HG03060 (cell line): ENCODE results near the gene BTN3A1.
"Not testable (repeated sequence)": the region's sequence is repeated elsewhere in the genome, so short reads cannot be mapped to it uniquely, and the experiment has no call there.

Experiments used
- ATAC-seq: cut with Tn5 transposase; IDR thresholded peaks from one replicate; pipeline ENCODE4 v1.9.1; 2021; ENCODE audit warnings: low read depth, moderate number of reproducible peaks; ENCODE audit not compliant: unreplicated experiment

BTN3A1 gene

DNA sequence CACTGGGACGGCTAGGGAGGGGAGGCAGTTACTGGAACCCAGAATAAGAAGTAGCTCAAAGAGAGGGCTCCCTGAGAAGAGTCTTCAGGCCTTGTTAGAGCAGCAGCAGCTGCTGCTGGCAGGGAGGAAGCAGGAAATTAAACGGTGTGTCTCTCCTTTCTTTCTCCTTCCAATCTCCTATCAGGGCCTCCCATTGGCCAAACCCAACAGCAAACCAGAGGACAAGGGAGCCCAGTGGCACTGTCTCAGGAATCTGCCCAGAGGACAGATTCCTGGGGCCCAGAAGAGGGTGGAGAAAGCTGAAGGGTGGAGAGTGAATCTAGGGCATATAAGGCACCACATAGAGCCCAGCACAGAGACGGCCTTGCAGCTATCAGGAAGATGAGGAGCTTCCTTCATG is 10.2 kb downstream of the BTN3A1 start:
- no peak for ATAC-seq

GRCh38 chr6:26412954-26413353 is 10.9 kb downstream of the BTN3A1 start:
- ATAC-seq, result no peak

- no peak for ATAC-seq
These were observed 12.2 kb downstream of the BTN3A1 start for GRCh38 chr6:26414281-26414680.

- ATAC-seq, result no peak
These were observed 13.1 kb downstream of the BTN3A1 start for GRCh38 chr6:26415036-26415614.

DNA sequence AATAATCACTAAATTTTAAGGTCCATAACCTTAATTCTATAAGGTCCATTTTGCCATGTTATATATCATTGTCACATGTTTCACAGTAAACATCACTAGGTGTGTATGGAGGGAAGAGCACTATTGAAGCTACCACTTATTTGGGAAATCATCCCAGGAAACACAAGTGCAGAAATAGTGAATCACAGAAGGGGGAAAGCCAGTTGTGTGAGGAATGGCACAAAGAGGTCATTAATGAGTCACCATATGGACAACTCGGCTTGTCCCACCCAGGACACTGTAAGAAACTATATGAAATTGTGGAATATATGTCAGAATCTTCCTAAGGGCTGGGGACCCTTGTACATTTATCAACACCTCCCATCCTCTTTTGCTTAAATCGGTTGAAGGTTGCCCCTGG is 13.7 kb downstream of the BTN3A1 start:
- no peak for ATAC-seq

DNA sequence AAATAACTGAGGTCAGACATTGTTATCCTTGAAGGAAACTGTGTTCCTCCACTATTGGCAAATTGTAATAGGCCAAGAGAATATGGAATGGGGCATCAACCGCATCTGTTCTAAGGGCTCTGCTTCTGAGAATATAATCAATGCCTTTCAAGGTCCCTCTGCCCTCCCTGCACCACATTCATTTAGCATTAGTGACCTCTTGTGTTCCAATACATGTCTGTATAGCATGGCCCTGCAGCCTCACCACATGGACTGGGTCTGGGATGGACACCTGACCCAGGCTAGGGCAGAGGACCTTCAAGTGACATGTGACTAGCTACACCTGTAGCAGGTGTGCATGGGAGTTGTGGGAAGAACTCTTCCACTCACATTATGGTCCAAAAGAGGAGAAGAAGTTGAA is 14.2 kb downstream of the BTN3A1 start:
- ATAC-seq, result no peak

GRCh38 chr6:26418077-26418476 is 16.0 kb downstream of the BTN3A1 start:
- not testable (repeated sequence) for ATAC-seq

DNA sequence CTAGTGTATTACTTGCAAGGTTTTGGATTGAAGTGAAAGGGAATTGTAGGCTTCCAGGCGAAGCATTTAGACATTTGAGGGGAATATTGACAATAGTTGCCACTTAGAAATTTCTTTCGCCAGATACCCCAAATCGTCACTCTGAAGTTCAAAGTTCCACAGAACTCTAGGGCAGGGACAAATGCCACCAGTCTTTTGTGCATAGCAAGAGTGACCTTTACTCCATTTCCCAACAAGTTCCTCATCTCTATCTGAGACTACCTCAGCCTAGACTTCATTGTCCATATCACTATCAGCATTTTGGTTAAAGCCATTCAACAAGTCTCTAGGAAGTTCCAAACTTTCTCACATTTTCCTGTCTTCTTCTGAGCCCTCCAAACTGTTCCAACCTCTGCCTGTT is 16.7 kb downstream of the BTN3A1 start:
- not testable (repeated sequence) for ATAC-seq

GRCh38 chr6:26420688-26421171 is 18.7 kb downstream of the BTN3A1 start:
- no peak for ATAC-seq

- ATAC-seq, result peak; percentile 61
These were observed 19.4 kb downstream of the BTN3A1 start for GRCh38 chr6:26421259-26422144.

DNA sequence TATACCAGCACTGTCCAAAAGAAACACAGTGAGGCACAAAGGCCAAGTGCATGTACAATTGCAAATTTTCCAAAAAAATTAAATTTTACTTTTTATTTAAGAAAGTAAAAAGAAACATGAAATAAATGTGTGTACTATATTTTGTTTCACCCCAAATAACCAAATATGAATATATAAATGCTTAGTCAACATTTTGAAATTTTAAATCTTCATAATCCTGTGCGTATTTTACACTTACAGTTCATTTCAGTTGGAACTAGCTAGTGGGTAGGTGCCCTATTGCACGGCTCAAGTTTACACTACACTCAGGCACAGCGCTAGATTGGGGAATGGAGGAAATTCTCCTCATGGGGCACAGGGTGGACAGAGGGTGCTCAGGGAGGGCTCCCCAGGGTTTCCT is 20.3 kb downstream of the BTN3A1 start:
- ATAC-seq, result no peak

DNA sequence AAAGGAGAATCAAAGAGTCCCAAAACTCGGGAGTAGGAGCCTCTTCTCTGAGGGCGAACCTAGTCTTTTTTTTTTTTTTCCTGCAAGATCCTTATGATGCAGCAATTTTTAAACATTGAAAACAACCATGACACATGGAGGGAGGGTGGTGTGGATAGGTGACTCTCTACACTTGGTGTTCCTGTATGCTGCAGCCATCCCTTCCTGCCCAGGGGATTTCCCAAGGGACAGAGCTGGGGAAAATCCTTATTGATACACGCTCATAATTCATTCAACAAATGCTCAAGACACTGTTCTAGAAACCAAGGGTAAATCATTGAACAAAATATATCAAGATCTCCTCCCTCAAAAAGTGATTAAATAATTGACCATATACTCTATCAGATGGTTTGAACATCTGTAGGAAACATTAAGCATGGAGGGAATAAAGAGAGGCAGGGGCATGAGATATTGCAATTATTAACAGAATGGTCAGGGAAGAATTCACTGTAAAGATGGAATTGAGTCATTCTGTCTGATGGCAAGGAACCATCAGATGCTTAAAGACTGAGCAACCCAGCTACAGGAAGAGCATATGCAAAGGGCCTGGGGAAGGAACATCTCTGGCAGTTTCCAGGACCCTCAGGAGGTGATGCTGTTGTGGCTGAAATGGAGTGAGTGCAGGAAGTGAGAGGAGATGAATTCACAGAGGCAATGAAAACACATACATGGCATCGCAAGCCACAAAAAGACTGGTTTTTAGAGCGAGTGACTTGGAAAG is 24.8 kb downstream of the BTN3A1 start:
- no peak for ATAC-seq

DNA sequence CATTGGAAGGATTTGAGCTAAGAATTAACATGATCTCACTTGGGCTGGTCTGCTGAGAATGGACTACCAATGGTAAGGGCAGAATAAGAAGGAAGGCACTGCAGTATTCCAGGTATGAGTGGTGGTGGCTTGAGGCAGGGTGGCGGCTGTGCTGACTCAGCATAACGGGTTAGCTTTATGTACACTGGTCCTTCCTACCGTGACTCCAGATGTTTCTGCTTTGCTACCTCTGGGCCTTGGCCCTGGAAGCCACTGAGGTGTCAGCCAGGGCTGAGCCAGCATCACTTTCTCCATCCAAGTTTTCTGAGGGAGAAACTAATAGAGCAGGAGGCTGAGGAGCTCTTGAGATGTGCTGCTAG is 25.4 kb downstream of the BTN3A1 start:
- no peak for ATAC-seq

GRCh38 chr6:26428206-26428605 is 26.1 kb downstream of the BTN3A1 start:
- ATAC-seq, result no peak

GRCh38 chr6:26430787-26431186 is 28.7 kb downstream of the BTN3A1 start:
- ATAC-seq, result no peak

GRCh38 chr6:26431258-26432172 is 29.4 kb downstream of the BTN3A1 start:
- no peak for ATAC-seq

- no peak for ATAC-seq
These were observed 30.6 kb downstream of the BTN3A1 start for GRCh38 chr6:26432627-26433201.

- ATAC-seq, result not testable (repeated sequence)
These were observed 31.6 kb downstream of the BTN3A1 start for GRCh38 chr6:26433680-26434079.

DNA sequence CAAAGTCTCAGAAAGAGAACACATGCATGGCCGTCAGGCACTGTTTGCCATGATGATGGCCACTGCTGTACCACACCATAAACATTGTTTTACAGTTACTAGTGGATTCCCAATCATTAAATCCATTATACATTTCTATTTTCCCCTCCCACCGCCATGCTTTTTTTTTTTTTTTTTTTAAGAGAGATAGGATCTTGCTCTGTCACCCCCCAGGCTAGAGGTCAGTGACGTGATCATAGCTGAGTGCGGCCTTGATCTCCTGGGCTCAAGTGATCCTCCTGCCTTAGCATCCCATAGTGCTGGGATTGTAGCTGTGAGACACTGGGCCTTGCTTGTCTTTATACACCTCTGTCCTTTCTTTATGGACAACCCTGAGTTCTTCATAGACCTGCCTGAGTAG is 33.9 kb downstream of the BTN3A1 start:
- no peak for ATAC-seq

- ATAC-seq, result no peak
These were observed 35.5 kb downstream of the BTN3A1 start for GRCh38 chr6:26437550-26437949.
